ENCODE data around the gene FAM181A.

GRCh38 chr14:93977171-93977570, 50.0 kb downstream of the FAM181A start:
- no peak for TF ChIP-seq EZH2 (IDR thresholded peaks at IDR 0.05; ENCODE audit: low read depth)
- TF ChIP-seq CTCF (conservative IDR thresholded peaks at IDR 0.05) = no peak
